LNCAP (cell line): Measurements from ENCODE around the gene EYA4.

Source experiments
- CTCF ChIP-seq: fragments of 450-650 bp; IDR thresholded peaks from 2 replicates; pipeline ENCODE4 v1.5.1; 2017; ENCODE audit warnings: mild to moderate bottlenecking

EYA4 gene

GRCh38 chr6:133353061-133353460, 111.9 kb downstream of the EYA4 start:
- TF ChIP-seq CTCF = no peak

GRCh38 chr6:133355922-133356321, 114.8 kb downstream of the EYA4 start:
- no peak for TF ChIP-seq CTCF

GRCh38 chr6:133358574-133359150, 117.5 kb downstream of the EYA4 start:
- TF ChIP-seq CTCF = no peak

DNA sequence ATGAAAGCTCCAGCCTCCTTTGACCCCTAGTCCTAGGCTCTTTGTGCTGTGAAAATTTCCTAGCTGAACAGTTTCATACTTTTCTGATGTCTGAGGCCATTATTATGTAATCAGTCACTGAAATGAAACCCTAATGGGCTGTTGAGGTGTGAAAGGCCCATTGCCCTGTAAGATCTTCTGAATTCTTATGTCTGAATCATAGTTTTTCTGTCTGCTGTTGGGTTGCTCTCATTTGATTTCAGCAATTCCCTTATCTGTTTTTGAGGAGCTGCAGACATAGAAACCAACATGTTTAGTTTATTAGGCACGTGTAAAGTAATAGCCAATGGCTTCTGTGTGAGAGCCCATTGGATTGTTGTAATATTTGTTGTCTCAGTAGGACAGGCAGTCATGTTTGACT, 118.1 kb downstream of the EYA4 start:
- no peak for TF ChIP-seq CTCF

GRCh38 chr6:133359760-133360159, 118.6 kb downstream of the EYA4 start:
- no peak for TF ChIP-seq CTCF

DNA sequence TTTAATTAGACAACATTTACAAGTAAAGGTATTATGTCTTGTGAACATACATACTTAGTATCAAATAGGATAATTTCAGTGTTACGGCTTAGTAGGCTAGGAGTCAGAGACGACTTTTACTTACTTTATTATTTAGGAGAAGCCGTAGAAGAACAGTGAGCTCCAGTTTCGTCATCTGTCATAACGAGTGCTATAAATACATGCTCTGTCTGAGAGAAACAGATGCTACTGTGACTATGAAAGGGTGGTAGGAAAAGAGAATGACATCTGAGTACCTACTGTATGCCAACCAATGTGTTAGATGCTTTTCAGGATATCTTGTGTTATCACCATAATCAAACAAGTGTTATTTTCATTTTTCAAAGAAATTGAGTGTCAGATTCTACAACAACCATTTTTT, 119.0 kb downstream of the EYA4 start:
- no peak for TF ChIP-seq CTCF

GRCh38 chr6:133362813-133363212, 121.7 kb downstream of the EYA4 start:
- TF ChIP-seq CTCF = no peak

GRCh38 chr6:133368664-133369063, 127.5 kb downstream of the EYA4 start:
- TF ChIP-seq CTCF = peak; percentile 65
